PC-3 (cell line): ENCODE data around the gene TMEM37. TPM values are rescaled to one million over a fixed set of nuclear protein-coding genes. Genes with fewer than 3 reads are reported as not detected.

Experiments
- ATAC-seq: fragments of 200-7000 bp; cut with Tn5 transposase; 2 replicates; pipeline ENCODE4 v1.9.1; 2020; ENCODE audit warnings: mild to moderate bottlenecking, moderate library complexity
- BruUV-seq: library from RNA; stranded (reverse); fragments of 400-500 nt; replicated peaks from 2 replicates; lab custom pipeline; 2021; lab: Mats Ljungman, UMichigan
- CTCF ChIA-PET: fragments of 300-600 bp; sonication (Branson Sonifier 250); formaldehyde crosslinking; loops from one replicate; lab custom pipeline; 2022; ENCODE audit warnings: antibody characterized with exemption; lab: Charles Lee
- POLR2A ChIA-PET: fragments of 300-600 bp; sonication (Branson Sonifier 250); formaldehyde crosslinking; loops from one replicate; lab custom pipeline; 2022; ENCODE audit warnings: antibody characterized with exemption; ENCODE audit not compliant: unreplicated experiment; lab: Charles Lee
- DNase-seq: peaks from one replicate; pipeline ENCODE4 v3.0.0-alpha.2; 2015
- H2AFZ ChIP-seq: fragments of 300-600 bp; sonication (generic); 2 replicates; pipeline ENCODE4 v1.6.0; 2016; ENCODE audit warnings: antibody characterized with exemption, low read length
- H3F3A ChIP-seq: fragments of 300-600 bp; sonication (generic); one replicate; pipeline ENCODE4 v1.6.0; 2017; ENCODE audit warnings: antibody characterized with exemption, low read length, control low read depth, mild to moderate bottlenecking; ENCODE audit not compliant: unreplicated experiment
- H3K27ac ChIP-seq: fragments of 300-600 bp; sonication (generic); 2 replicates; pipeline ENCODE4 v1.5.1; 2016; ENCODE audit warnings: mild to moderate bottlenecking, low read length
- H3K27me3 ChIP-seq: fragments of 300-600 bp; sonication (generic); 2 replicates; pipeline ENCODE4 v1.6.1; 2016; ENCODE audit warnings: low read length, mixed read lengths
- H3K36me3 ChIP-seq: fragments of 300-600 bp; sonication (generic); 2 replicates; pipeline ENCODE4 v1.6.1; 2016; ENCODE audit warnings: low read depth, mixed run types, low read length, mixed read lengths
- H3K4me1 ChIP-seq: fragments of 300-600 bp; sonication (generic); 2 replicates; pipeline ENCODE4 v1.5.1; 2016; ENCODE audit warnings: low read length; ENCODE audit not compliant: insufficient read depth
- H3K4me2 ChIP-seq: fragments of 300-600 bp; sonication (generic); 2 replicates; pipeline ENCODE4 v1.6.0; 2016; ENCODE audit warnings: low read length
- H3K4me3 ChIP-seq: fragments of 300-600 bp; sonication (generic); 2 replicates; pipeline ENCODE4 v1.5.1; 2016; ENCODE audit warnings: mild to moderate bottlenecking, low read length, mixed read lengths
- H3K79me2 ChIP-seq: fragments of 300-600 bp; sonication (generic); 2 replicates; pipeline ENCODE4 v1.6.1; 2017; ENCODE audit warnings: low read length, mixed read lengths
- H3K9ac ChIP-seq: fragments of 300-600 bp; sonication (generic); 2 replicates; pipeline ENCODE4 v1.6.0; 2016; ENCODE audit warnings: mild to moderate bottlenecking, low read length
- H3K9me2 ChIP-seq: fragments of 300-600 bp; sonication (generic); replicated peaks from 2 replicates; pipeline ENCODE4 v1.6.1; 2016; ENCODE audit warnings: mixed run types, low read length, mixed read lengths
- H3K9me3 ChIP-seq: fragments of 300-600 bp; sonication (generic); 2 replicates; pipeline ENCODE4 v1.6.1; 2016; ENCODE audit warnings: low read length, mixed read lengths
- H4K20me1 ChIP-seq: fragments of 300-600 bp; sonication (generic); 2 replicates; pipeline ENCODE4 v1.6.1; 2016; ENCODE audit warnings: low read length, mixed read lengths
- CTCF ChIP-seq: fragments of 300-600 bp; sonication (generic); conservative IDR thresholded peaks from 2 replicates; pipeline ENCODE4 v1.5.1; 2017; ENCODE audit warnings: antibody characterized with exemption, low read depth, mild to moderate bottlenecking, low read length
- EZH2 ChIP-seq: fragments of 300-600 bp; sonication (generic); IDR thresholded peaks from one replicate; pipeline ENCODE4 v1.6.1; 2017; ENCODE audit warnings: antibody characterized with exemption, mild to moderate bottlenecking, low read length; ENCODE audit not compliant: unreplicated experiment
- EZH2phosphoT487 ChIP-seq: fragments of 300-600 bp; sonication (generic); IDR thresholded peaks from 2 replicates; pipeline ENCODE4 v1.6.1; 2018; ENCODE audit warnings: mild to moderate bottlenecking, antibody characterized with exemption, low read length, borderline replicate concordance
- intact Hi-C: fragments of 100-400 bp; cut with micrococcal nuclease; formaldehyde crosslinking; loops from 2 replicates; pipeline ENCODE4 v1.9.0; 2023
- total RNA-seq: library from RNA; depleted of rRNA; stranded (reverse); fragments of >200 nt; gene quantifications from 2 replicates; pipeline ENCODE4 v1.2.3, GENCODE V29; 2014

TMEM37 gene
- total RNA-seq, 1 experiment from 2014 or later: 0.26 TPM

- TF ChIP-seq EZH2 (no peak), CTCF (no peak), EZH2phosphoT487 (no peak)
- H3K4me1 ChIP-seq: no peaks in the 10 kb centered on the region
- DNase-seq (no peak), ATAC-seq (no peak)
- POLR2A ChIA-PET: no interaction called here
- no peak overlapping the region for H3K4me3 ChIP-seq
- peaks cover 25% of the 10 kb centered on the region for H3K27me3 ChIP-seq
- no peaks in the 10 kb centered on the region for H3F3A ChIP-seq
- H3K79me2 ChIP-seq: no peaks in the 10 kb centered on the region
- H3K9me3 ChIP-seq: no peaks in the 10 kb centered on the region
- intact Hi-C loops: no loop called here
- H3K36me3 ChIP-seq: no peaks in the 10 kb centered on the region
- H3K9me2 ChIP-seq: no peaks in the 10 kb centered on the region
- no peak overlapping the region for H3K4me2 ChIP-seq
- H3K27ac ChIP-seq: no peak overlapping the region
- CTCF ChIA-PET: no interaction called here
- no peak overlapping the region for H2AFZ ChIP-seq
- no peak overlapping the region for H3K9ac ChIP-seq
- no peaks in the 10 kb centered on the region for H4K20me1 ChIP-seq
- no TSS peak for BruUV-seq
These were observed 9.1 kb upstream of the TMEM37 start for GRCh38 chr2:119422360-119423107.

- no peak for DNase-seq
- TF ChIP-seq EZH2phosphoT487 (no peak), CTCF (no peak), EZH2 (no peak)
- no peak for ATAC-seq
- H3K27me3 ChIP-seq: peaks cover 26% of the 10 kb centered on the region
- no peak overlapping the region for H3K4me3 ChIP-seq
- no peaks in the 10 kb centered on the region for H4K20me1 ChIP-seq
- no peak overlapping the region for H3K4me2 ChIP-seq
- H3K36me3 ChIP-seq: no peaks in the 10 kb centered on the region
- no peaks in the 10 kb centered on the region for H3K9me2 ChIP-seq
- H3K9me3 ChIP-seq: no peaks in the 10 kb centered on the region
- H3K4me1 ChIP-seq: no peaks in the 10 kb centered on the region
- no peak overlapping the region for H3K9ac ChIP-seq
- H2AFZ ChIP-seq: no peak overlapping the region
- H3K79me2 ChIP-seq: no peaks in the 10 kb centered on the region
- CTCF ChIA-PET: no interaction called here
- H3F3A ChIP-seq: no peaks in the 10 kb centered on the region
- intact Hi-C loops: no loop called here
- BruUV-seq: no TSS peak
- no peak overlapping the region for H3K27ac ChIP-seq
- POLR2A ChIA-PET: no interaction called here
These were observed 8.6 kb upstream of the TMEM37 start for GRCh38 chr2:119423108-119423444.

- no peak for TF ChIP-seq EZH2
- no peak for TF ChIP-seq EZH2phosphoT487
- TF ChIP-seq CTCF: no peak
- CTCF ChIA-PET: no interaction called here
- no peak overlapping the region for H2AFZ ChIP-seq
- no peaks in the 10 kb centered on the region for H3K9me3 ChIP-seq
- H3K9me2 ChIP-seq: no peaks in the 10 kb centered on the region
- no peak for DNase-seq
- H3K4me2 ChIP-seq: no peak overlapping the region
- H3K27me3 ChIP-seq: peaks cover 26% of the 10 kb centered on the region
- no peak overlapping the region for H3K4me3 ChIP-seq
- POLR2A ChIA-PET: no interaction called here
- ATAC-seq: no peak
- intact Hi-C loops: no loop called here
- H3K27ac ChIP-seq: no peak overlapping the region
- BruUV-seq: no TSS peak
- H3K9ac ChIP-seq: no peak overlapping the region
- no peaks in the 10 kb centered on the region for H3F3A ChIP-seq
- H4K20me1 ChIP-seq: no peaks in the 10 kb centered on the region
- H3K4me1 ChIP-seq: no peaks in the 10 kb centered on the region
- H3K79me2 ChIP-seq: no peaks in the 10 kb centered on the region
- no peaks in the 10 kb centered on the region for H3K36me3 ChIP-seq
These were observed 7.8 kb upstream of the TMEM37 start for GRCh38 chr2:119423811-119424210.
